Activated CD4-positive, alpha-beta memory T cell treated with anti-CD3 and anti-CD28 coated beads for 36 hours (primary cell): ENCODE results near the gene GJD3. TPM values are rescaled to one million over a fixed set of nuclear protein-coding genes. Genes with fewer than 3 reads are reported as not detected.
A peak's percentile ranks its signal among the peaks of the same experiment; 100 is the strongest.
"Not testable (repeated sequence)": the region's sequence is repeated elsewhere in the genome, so short reads cannot be mapped to it uniquely, and the experiment has no call there.

Experiments used
- CTCF ChIA-PET: fragments of 350-600 bp; sonication (Branson Sonifier 250); formaldehyde crosslinking; loops from one replicate; lab custom pipeline; 2021; ENCODE audit warnings: antibody characterized with exemption, inconsistent platforms; lab: Charles Lee
- POLR2A ChIA-PET: fragments of 350-600 bp; sonication (Branson Sonifier 250); formaldehyde crosslinking; loops from one replicate; lab custom pipeline; 2021; ENCODE audit warnings: antibody characterized with exemption; lab: Charles Lee
- DNase-seq: peaks from one replicate; pipeline ENCODE4 v3.0.0-alpha.2; 2020
- H3K27ac Mint-ChIP-seq: one replicate; pipeline ENCODE4 v1.8.0; 2021; ENCODE audit warnings: mixed read lengths
- H3K27me3 Mint-ChIP-seq: one replicate; pipeline ENCODE4 v1.8.0; 2021; ENCODE audit warnings: mixed read lengths
- H3K36me3 Mint-ChIP-seq: one replicate; pipeline ENCODE4 v1.8.0; 2021; ENCODE audit warnings: mixed read lengths
- H3K4me1 Mint-ChIP-seq: one replicate; pipeline ENCODE4 v1.8.0; 2021; ENCODE audit warnings: low read depth, mixed read lengths
- H3K4me3 Mint-ChIP-seq: one replicate; pipeline ENCODE4 v1.8.0; 2021; ENCODE audit warnings: mild to moderate bottlenecking, mixed read lengths
- H3K9me3 Mint-ChIP-seq: one replicate; pipeline ENCODE4 v1.8.0; 2021; ENCODE audit warnings: mixed read lengths
- intact Hi-C: fragments of 100-400 bp; cut with micrococcal nuclease; formaldehyde crosslinking; loops from one replicate; pipeline ENCODE4 v1.15.1; 2023
- total RNA-seq, 2 experiments: library from RNA; stranded (reverse); gene quantifications; one replicate each; pipeline ENCODE4 v1.2.3, GENCODE V29; 2021

GJD3 gene
- total RNA-seq = under 1 TPM in 1 of 2 experiments, not detected in 1; 0.27 TPM

DNA sequence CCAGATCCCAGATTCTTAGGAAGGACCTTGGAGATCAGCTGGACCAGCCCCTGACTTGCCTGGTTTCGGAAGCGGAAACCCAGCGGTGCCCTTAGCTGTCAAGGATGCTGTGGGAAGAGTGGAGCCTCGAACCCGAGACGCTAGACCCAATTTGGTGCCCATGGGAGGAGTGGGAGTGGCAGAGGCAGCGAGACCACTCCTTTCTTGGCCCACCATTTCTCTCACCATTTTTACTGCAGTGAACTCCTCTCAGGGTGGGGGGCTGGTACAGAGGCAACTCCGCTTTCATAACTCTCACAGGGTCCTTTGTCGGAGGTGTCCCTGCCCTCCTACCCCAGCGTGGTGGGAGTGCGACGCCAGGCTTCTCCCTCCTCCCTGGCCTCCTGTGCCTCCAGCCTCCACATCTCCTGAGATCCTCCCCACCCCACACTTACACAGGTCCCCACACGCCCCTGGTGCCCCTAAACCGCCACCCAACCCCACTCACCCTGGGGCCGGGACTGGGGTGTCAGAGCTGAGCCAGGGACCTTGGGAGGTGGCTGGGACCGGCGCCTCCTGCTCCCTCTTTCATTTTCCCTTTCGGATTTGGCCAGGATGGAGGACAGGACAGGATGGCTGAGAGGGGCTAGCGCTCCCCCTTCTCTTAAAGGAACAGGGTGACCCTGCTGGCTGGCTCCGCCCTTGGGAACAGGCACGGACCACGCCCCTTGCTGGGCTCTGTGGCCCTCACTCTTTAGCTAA, at the start of gene GJD3:
Gene GJD3, minus strand, starts transcription at position 617 of the 741 bp plus-strand sequence. CDS start 922 bp downstream, outside the sequence.
- Mint-ChIP-seq H3K9me3 (no peaks in the 10 kb centered on the region), H3K4me3 (peak within 1 kb of the TSS; percentile 69), H3K4me1 (peaks cover 4% of the 10 kb centered on the region), H3K27me3 (peaks cover 14% of the 10 kb centered on the region), H3K27ac (no peak within 1 kb of the TSS), H3K36me3 (no peaks in the 10 kb centered on the region)
- intact Hi-C loops = no loop called here
- DNase-seq = no peak
- ChIA-PET CTCF (interaction anchor here (1.1 to 3.6 kb wide), 7 partner anchors 9 to 195 kb away, joined by 3 to 39 read pairs (median 5); partner anchors contain the start of gene RARA), POLR2A (no interaction called here)

- H3K27me3 Mint-ChIP-seq, H3K27ac Mint-ChIP-seq, H3K9me3 Mint-ChIP-seq, H3K4me3 Mint-ChIP-seq, DNase-seq, intact Hi-C loops: not testable (repeated sequence)
- ChIA-PET CTCF (interaction anchor here (0.7 to 6.5 kb wide), 10 partner anchors 9 to 146 kb away, joined by 3 to 99 read pairs (median 4); partner anchors contain the start of gene IGFBP4), POLR2A (interaction anchor here (0.6 kb wide), 1 partner anchor 119 kb away, joined by 4 read pairs; no protein-coding TSS in a partner anchor)
- Mint-ChIP-seq H3K4me1 (peaks cover 23% of the 10 kb centered on the region), H3K36me3 (peaks cover 58% of the 10 kb centered on the region)
These were observed 49.8 kb upstream of the GJD3 start for GRCh38 chr17:40414312-40414711.

- Mint-ChIP-seq H3K9me3 (no peaks in the 10 kb centered on the region), H3K27me3 (no peaks in the 10 kb centered on the region), H3K36me3 (peaks cover 61% of the 10 kb centered on the region), H3K4me3 (no peak overlapping the region), H3K4me1 (peaks cover 11% of the 10 kb centered on the region), H3K27ac (no peak overlapping the region)
- CTCF ChIA-PET = interaction anchor here (0.9 to 6.5 kb wide), 5 partner anchors 14 to 121 kb away, joined by 3 to 99 read pairs (median 8); no protein-coding TSS in a partner anchor
- POLR2A ChIA-PET = no interaction called here
- intact Hi-C loops = no loop called here
- no peak for DNase-seq
These were observed 48.3 kb upstream of the GJD3 start for GRCh38 chr17:40412880-40413279.

- CTCF ChIA-PET = interaction anchor here (0.6 to 6.5 kb wide), 8 partner anchors 13 to 148 kb away, joined by 3 to 99 read pairs (median 10); no protein-coding TSS in a partner anchor
- no peak overlapping the region for H3K4me3 Mint-ChIP-seq
- H3K27ac Mint-ChIP-seq = no peak overlapping the region
- peaks cover 68% of the 10 kb centered on the region for H3K36me3 Mint-ChIP-seq
- POLR2A ChIA-PET = no interaction called here
- H3K27me3 Mint-ChIP-seq = no peaks in the 10 kb centered on the region
- peaks cover 11% of the 10 kb centered on the region for H3K4me1 Mint-ChIP-seq
- no peaks in the 10 kb centered on the region for H3K9me3 Mint-ChIP-seq
- intact Hi-C loops = no loop called here
- no peak for DNase-seq
These were observed 47.3 kb upstream of the GJD3 start for GRCh38 chr17:40411821-40412220.

- H3K4me3 Mint-ChIP-seq = no peak overlapping the region
- H3K27me3 Mint-ChIP-seq = no peaks in the 10 kb centered on the region
- H3K27ac Mint-ChIP-seq = no peak overlapping the region
- peaks cover 63% of the 10 kb centered on the region for H3K36me3 Mint-ChIP-seq
- H3K9me3 Mint-ChIP-seq = no peaks in the 10 kb centered on the region
- intact Hi-C loops = no loop called here
- POLR2A ChIA-PET = interaction anchor here (0.8 to 1.2 kb wide), 2 partner anchors 9 to 28 kb away, joined by 4 to 5 read pairs; no protein-coding TSS in a partner anchor
- no peak for DNase-seq
- CTCF ChIA-PET = interaction anchor here (1.2 to 5.6 kb wide), 6 partner anchors 11 to 150 kb away, joined by 3 to 41 read pairs (median 8); no protein-coding TSS in a partner anchor
- no peaks in the 10 kb centered on the region for H3K4me1 Mint-ChIP-seq
These were observed 45.5 kb upstream of the GJD3 start for GRCh38 chr17:40410082-40410481.

- CTCF ChIA-PET = interaction anchor here (1.3 to 5.6 kb wide), 2 partner anchors 11 to 150 kb away, joined by 3 to 41 read pairs; no protein-coding TSS in a partner anchor
These were observed 45.0 kb upstream of the GJD3 start for GRCh38 chr17:40409540-40409939.

GRCh38 chr17:40407460-40407859, 42.9 kb upstream of the GJD3 start:
- H3K27me3 Mint-ChIP-seq = no peaks in the 10 kb centered on the region
- POLR2A ChIA-PET = interaction anchor here (0.6 kb wide), 1 partner anchor 17 kb away, joined by 3 read pairs; no protein-coding TSS in a partner anchor
- peaks cover 13% of the 10 kb centered on the region for H3K4me1 Mint-ChIP-seq
- no peaks in the 10 kb centered on the region for H3K9me3 Mint-ChIP-seq
- intact Hi-C loops = no loop called here
- CTCF ChIA-PET = interaction anchor here (0.7 to 1.7 kb wide), 5 partner anchors 9 to 143 kb away, joined by 3 to 12 read pairs (median 5); no protein-coding TSS in a partner anchor
- H3K36me3 Mint-ChIP-seq = peaks cover 71% of the 10 kb centered on the region
- DNase-seq = no peak
- no peak overlapping the region for H3K27ac Mint-ChIP-seq
- no peak overlapping the region for H3K4me3 Mint-ChIP-seq

More at GRCh38 chr17:40409540-40409939, 45.0 kb upstream of the GJD3 start:
- H3K9me3 Mint-ChIP-seq, H3K27me3 Mint-ChIP-seq, H3K4me1 Mint-ChIP-seq, DNase-seq, H3K4me3 Mint-ChIP-seq, intact Hi-C loops, H3K27ac Mint-ChIP-seq: not testable (repeated sequence)
- H3K36me3 Mint-ChIP-seq = peaks cover 66% of the 10 kb centered on the region
- POLR2A ChIA-PET = interaction anchor here (1.2 kb wide), 1 partner anchor 27 kb away, joined by 4 read pairs; no protein-coding TSS in a partner anchor

DNA sequence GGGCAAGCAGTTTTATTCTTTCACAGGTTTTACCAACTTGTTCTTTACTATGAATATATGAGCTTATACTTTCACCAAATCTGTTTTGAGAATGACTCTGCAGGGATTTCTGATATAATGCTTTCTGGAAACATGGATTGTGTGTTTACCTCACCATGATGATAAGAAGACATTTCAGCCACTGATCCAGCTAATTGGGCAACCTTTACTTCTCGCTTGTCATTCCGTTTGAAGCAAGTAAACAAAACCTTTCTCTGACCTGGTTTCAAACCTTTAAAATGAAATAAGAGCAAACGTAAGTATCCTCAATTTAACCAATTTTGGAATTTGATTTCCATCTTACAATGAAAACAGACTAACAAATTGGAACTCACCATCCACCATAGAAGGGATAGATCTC, 39.5 kb upstream of the GJD3 start:
- Mint-ChIP-seq H3K9me3 (no peaks in the 10 kb centered on the region), H3K27me3 (no peaks in the 10 kb centered on the region), H3K27ac (no peak overlapping the region), H3K4me3 (no peak overlapping the region), H3K36me3 (peaks cover 79% of the 10 kb centered on the region), H3K4me1 (peaks cover 18% of the 10 kb centered on the region)
- ChIA-PET CTCF (interaction anchor here (0.6 to 6.6 kb wide), 3 partner anchors 129 to 245 kb away, joined by 3 to 64 read pairs (median 5); no protein-coding TSS in a partner anchor), POLR2A (interaction anchor here (1.6 kb wide), 1 partner anchor 38 kb away, joined by 3 read pairs; no protein-coding TSS in a partner anchor)
- DNase-seq = no peak
- intact Hi-C loops = no loop called here

- H3K9me3 Mint-ChIP-seq = no peaks in the 10 kb centered on the region
- no peak overlapping the region for H3K27ac Mint-ChIP-seq
- no peak for DNase-seq
- no peaks in the 10 kb centered on the region for H3K27me3 Mint-ChIP-seq
- H3K36me3 Mint-ChIP-seq = peaks cover 84% of the 10 kb centered on the region
- H3K4me3 Mint-ChIP-seq = no peak overlapping the region
- ChIA-PET CTCF (interaction anchor here (0.7 to 6.6 kb wide), 6 partner anchors 13 to 200 kb away, joined by 3 to 64 read pairs (median 4); no protein-coding TSS in a partner anchor), POLR2A (interaction anchor here (1.6 kb wide), 1 partner anchor 37 kb away, joined by 3 read pairs; no protein-coding TSS in a partner anchor)
- intact Hi-C loops = no loop called here
- peaks cover 18% of the 10 kb centered on the region for H3K4me1 Mint-ChIP-seq
These were observed 38.1 kb upstream of the GJD3 start for GRCh38 chr17:40402668-40403067.

DNA sequence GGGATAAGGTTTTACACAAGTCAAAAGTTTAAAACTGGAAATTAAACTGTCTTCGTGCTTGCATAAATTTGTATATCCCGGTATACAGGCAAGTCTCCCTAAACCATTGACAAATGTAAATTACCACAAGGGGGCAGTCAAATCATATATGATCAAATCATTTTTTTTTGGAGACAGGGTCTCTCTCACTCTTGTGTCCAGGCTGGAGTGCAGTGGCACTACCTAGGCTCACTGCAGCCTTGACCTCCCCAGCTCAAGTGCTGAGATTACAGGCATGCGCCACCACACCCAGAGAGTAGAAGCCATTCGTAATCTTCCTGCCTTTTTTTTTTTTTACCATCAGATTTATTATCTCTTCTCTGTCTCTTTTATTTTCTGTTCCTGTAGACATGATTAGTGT, 34.6 kb upstream of the GJD3 start:
- no peaks in the 10 kb centered on the region for H3K27me3 Mint-ChIP-seq
- CTCF ChIA-PET = interaction anchor here (0.7 to 6.6 kb wide), 15 partner anchors 8 to 338 kb away, joined by 3 to 64 read pairs (median 5); partner anchors contain the start of gene TOP2A
- no peaks in the 10 kb centered on the region for H3K9me3 Mint-ChIP-seq
- intact Hi-C loops = loop anchor here (1.0 to 5.0 kb wide), 2 partner anchors 42 to 134 kb away; no protein-coding TSS in a partner anchor
- DNase-seq = no peak
- H3K27ac Mint-ChIP-seq = peak overlapping the region; percentile 54
- POLR2A ChIA-PET = interaction anchor here (0.7 kb wide), 1 partner anchor 1514 kb away, joined by 4 read pairs; no protein-coding TSS in a partner anchor
- H3K4me1 Mint-ChIP-seq = peaks cover 18% of the 10 kb centered on the region
- peaks cover 71% of the 10 kb centered on the region for H3K36me3 Mint-ChIP-seq
- H3K4me3 Mint-ChIP-seq = no peak overlapping the region

DNA sequence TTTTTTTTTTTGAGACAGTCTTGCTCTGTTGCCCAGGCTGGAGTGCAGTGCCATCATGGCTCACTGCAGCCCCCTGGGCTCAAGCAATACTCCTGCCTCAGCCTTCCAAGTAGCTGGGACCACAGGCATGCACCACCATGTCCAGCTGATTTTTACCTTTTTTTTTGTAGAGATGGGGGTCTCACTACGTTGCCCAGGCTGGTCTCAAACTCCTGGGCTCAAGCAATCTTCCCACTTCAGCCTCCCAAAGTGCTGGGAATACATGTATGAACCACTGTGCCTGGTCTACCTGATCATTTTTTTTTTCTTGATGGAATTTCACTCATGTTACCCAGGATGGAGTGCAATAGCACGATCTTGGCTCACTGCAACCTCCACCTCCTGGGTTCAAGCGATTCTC, 22.0 kb upstream of the GJD3 start:
- H3K9me3 Mint-ChIP-seq, H3K4me3 Mint-ChIP-seq, H3K27ac Mint-ChIP-seq, CTCF ChIA-PET, H3K4me1 Mint-ChIP-seq, H3K27me3 Mint-ChIP-seq, POLR2A ChIA-PET, DNase-seq, intact Hi-C loops: not testable (repeated sequence)
- H3K36me3 Mint-ChIP-seq = peaks cover 20% of the 10 kb centered on the region
